ENCODE results near the gene GATAD2B. TPM values are rescaled to one million over a fixed set of nuclear protein-coding genes. Genes with fewer than 3 reads are reported as not detected.
A peak's percentile ranks its signal among the peaks of the same experiment; 100 is the strongest.
"Not testable (repeated sequence)": the region's sequence is repeated elsewhere in the genome, so short reads cannot be mapped to it uniquely, and the experiment has no call there.

The GATAD2B gene
- total and polyA plus RNA-seq, 2 donors (not counting 3 experiments of a cell fraction or from before 2014, with no cell fraction given) = 8.5 to 46.3 TPM

- TSS peak; percentile 94 for BruUV-seq (replicated peaks)
- peak; percentile 96 for FAIRE-seq
These were observed 139.3 kb downstream of the GATAD2B start for GRCh38 chr1:153783233-153784190.

GRCh38 chr1:153782648-153783047 is 140.1 kb downstream of the GATAD2B start:
- H3K9ac ChIP-seq (replicated peaks; ENCODE audit: extremely low read depth, insufficient read depth, low read length); H4K20me1 ChIP-seq (replicated peaks; ENCODE audit: control insufficient read depth, extremely low read depth, insufficient read depth, low read length); FAIRE-seq; H3K79me2 ChIP-seq (ENCODE audit: control insufficient read depth, insufficient read depth, low read length); H3K36me3 ChIP-seq (ENCODE audit: control insufficient read depth in 2 of 2, extremely low read depth in 1 of 2, insufficient read depth in 2 of 2, low read length in 2 of 2); H3K9me3 ChIP-seq (replicated peaks; ENCODE audit: control insufficient read depth, insufficient read depth, low read length); H3K9me1 ChIP-seq (replicated peaks; ENCODE audit: control insufficient read depth, extremely low read depth, insufficient read depth, low read length); H3K27me3 ChIP-seq (ENCODE audit: control insufficient read depth in 2 of 2, insufficient read depth in 2 of 2, low read length in 2 of 2); DNase-seq (ENCODE audit: low read depth, low spot score); BruUV-seq (replicated peaks); CTCF ChIA-PET; H2AFZ ChIP-seq (ENCODE audit: low read depth, low read length); dilution Hi-C loops (cut with MboI; ENCODE audit: extremely low pct_ligation_motif_present, low sequenced_read_pairs): not testable (repeated sequence)
- POLR2A ChIA-PET = interaction anchor here (0.6 kb wide), 1 partner anchor 123 kb away, joined by 4 read pairs; no protein-coding TSS in a partner anchor
- intact Hi-C loops (cut with micrococcal nuclease) = loop anchor here (1.0 kb wide), 2 partner anchors 30 to 84 kb away; no protein-coding TSS in a partner anchor
- Histone ChIP-seq H3K4me2 (ENCODE audit: insufficient read depth, low read length) (peak overlapping the region; percentile 62), H3K27ac (ENCODE audit: insufficient read depth, low read depth, low read length) (peak overlapping the region; percentile 73), H3K4me1 (ENCODE audit: control insufficient read depth, extremely low read depth, insufficient read depth, low read length) (peaks cover 15% of the 10 kb centered on the region), H3K4me3 (replicated peaks in 1 of 3; ENCODE audit: insufficient read depth in 1 of 3, low read depth in 1 of 3, low read length in 3 of 3) (peak overlapping the region in 1 of 3 experiments; percentile 55)

More at GRCh38 chr1:153783233-153784190, 139.3 kb downstream of the GATAD2B start:
- peak overlapping the region; percentile 73 for H3K27ac ChIP-seq (ENCODE audit: insufficient read depth, low read depth, low read length)
- H3K4me3 ChIP-seq (replicated peaks in 1 of 3; ENCODE audit: insufficient read depth in 1 of 3, low read depth in 1 of 3, low read length in 3 of 3) = peak overlapping the region; percentile 47 to 62 (median 55)
- TF ChIP-seq GATA2 (IDR thresholded peaks at IDR 0.05; ENCODE audit: insufficient read depth, insufficient read length, low read depth, low read length) (no peak), POLR2A (IDR thresholded peaks at IDR 0.05; ENCODE audit: low read depth, low read length) (peak; percentile 92), CTCF (IDR thresholded peaks at IDR 0.05; ENCODE audit: extremely low read depth in 1 of 2, insufficient read depth in 1 of 2, low read depth in 1 of 2, low read length in 2 of 2) (peak in 1 of 2 donors; percentile 12), MYC (IDR thresholded peaks at IDR 0.05; ENCODE audit: low read depth, low read length) (no peak), MAX (IDR thresholded peaks at IDR 0.05; ENCODE audit: insufficient read depth, insufficient read length) (no peak), JUN (IDR thresholded peaks at IDR 0.05; ENCODE audit: borderline replicate concordance, insufficient read depth, insufficient read length, low read depth) (no peak), POLR2AphosphoS5 (IDR thresholded peaks at IDR 0.05; ENCODE audit: insufficient read depth, low read depth, low read length) (peak; percentile 98), FOS (IDR thresholded peaks at IDR 0.05; ENCODE audit: borderline replicate concordance, insufficient read depth, low read length) (no peak), EZH2 (IDR thresholded peaks at IDR 0.05; ENCODE audit: borderline replicate concordance, low read depth, low read length, severe bottlenecking) (no peak)
- CTCF ChIA-PET = interaction anchor here (1.0 to 1.3 kb wide), 4 partner anchors 8 to 203 kb away, joined by 3 to 5 read pairs (median 4); partner anchors contain the start of genes DENND4B and SLC27A3
- no peaks in the 10 kb centered on the region for H3K9me3 ChIP-seq (replicated peaks; ENCODE audit: control insufficient read depth, insufficient read depth, low read length)
- peak overlapping the region; percentile 62 for H3K4me2 ChIP-seq (ENCODE audit: insufficient read depth, low read length)
- dilution Hi-C loops (cut with MboI; ENCODE audit: extremely low pct_ligation_motif_present, low sequenced_read_pairs) (no loop called here), intact Hi-C loops (cut with micrococcal nuclease) (loop anchor here (1.0 kb wide), 2 partner anchors 31 to 85 kb away; no protein-coding TSS in a partner anchor)
- H3K9ac ChIP-seq (replicated peaks; ENCODE audit: extremely low read depth, insufficient read depth, low read length) = peak overlapping the region; percentile 74
- H4K20me1 ChIP-seq (replicated peaks; ENCODE audit: control insufficient read depth, extremely low read depth, insufficient read depth, low read length) = no peaks in the 10 kb centered on the region
- H3K9me1 ChIP-seq (replicated peaks; ENCODE audit: control insufficient read depth, extremely low read depth, insufficient read depth, low read length) = no peaks in the 10 kb centered on the region
- peak; percentile 94 for DNase-seq (ENCODE audit: low read depth, low spot score)
- peak overlapping the region; percentile 69 for H2AFZ ChIP-seq (ENCODE audit: low read depth, low read length)
- POLR2A ChIA-PET = interaction anchor here (0.5 to 1.0 kb wide), 3 partner anchors 8 to 393 kb away, joined by 3 to 7 read pairs (median 4); partner anchors contain the start of gene SLC27A3
- H3K27me3 ChIP-seq (ENCODE audit: control insufficient read depth in 2 of 2, insufficient read depth in 2 of 2, low read length in 2 of 2) = peaks cover 0 to 2% of the 10 kb centered on the region in 2 experiments
- no peaks in the 10 kb centered on the region for H3K79me2 ChIP-seq (ENCODE audit: control insufficient read depth, insufficient read depth, low read length)
- H3K36me3 ChIP-seq (ENCODE audit: control insufficient read depth in 2 of 2, extremely low read depth in 1 of 2, insufficient read depth in 2 of 2, low read length in 2 of 2) = no peaks in the 10 kb centered on the region
- peaks cover 15% of the 10 kb centered on the region for H3K4me1 ChIP-seq (ENCODE audit: control insufficient read depth, extremely low read depth, insufficient read depth, low read length)

Measured in endothelial cell of umbilical vein (primary cell).